Panc1 (cell line): ENCODE measurements around the gene CD14. TPM values are rescaled to one million over a fixed set of nuclear protein-coding genes. Genes with fewer than 3 reads are reported as not detected.

Source experiments
- ATAC-seq: fragments of 200-7000 bp; cut with Tn5 transposase; 2 replicates; pipeline ENCODE4 v1.9.1; 2020; ENCODE audit warnings: mild to moderate bottlenecking, moderate library complexity
- BruUV-seq: library from RNA; stranded (reverse); fragments of 400-500 nt; replicated peaks from 2 replicates; lab custom pipeline; 2021; lab: Mats Ljungman, UMichigan
- CTCF ChIA-PET: fragments of 300-600 bp; sonication (Branson Sonifier 250); formaldehyde crosslinking; loops from one replicate; lab custom pipeline; 2022; ENCODE audit warnings: antibody characterized with exemption; lab: Charles Lee
- POLR2A ChIA-PET: fragments of 300-600 bp; sonication (Branson Sonifier 250); formaldehyde crosslinking; loops from one replicate; lab custom pipeline; 2022; ENCODE audit warnings: antibody characterized with exemption; lab: Charles Lee
- DNase-seq: peaks from one replicate; pipeline ENCODE4 v3.0.0-alpha.2; 2010; ENCODE audit warnings: low read depth, low spot score
- H3K27ac ChIP-seq: 2 replicates; pipeline ENCODE4 v1.5.1; 2011; ENCODE audit warnings: mild to moderate bottlenecking, low read length, inconsistent platforms
- H3K27me3 ChIP-seq: fragments of 200-500 bp; sonication (Bioruptor generic); 2 replicates; pipeline ENCODE4 v1.6.0; 2014; ENCODE audit warnings: low read length, inconsistent platforms; ENCODE audit not compliant: control insufficient read depth, insufficient read depth
- H3K36me3 ChIP-seq: fragments of 200-500 bp; sonication (Bioruptor generic); 2 replicates; pipeline ENCODE4 v1.5.1; 2014; ENCODE audit warnings: inconsistent platforms, mild to moderate bottlenecking, low read length, moderate library complexity; ENCODE audit not compliant: control insufficient read depth, insufficient read depth
- H3K4me1 ChIP-seq: 2 replicates; pipeline ENCODE4 v1.5.1; 2011; ENCODE audit warnings: inconsistent platforms, mild to moderate bottlenecking, low read length, moderate library complexity; ENCODE audit not compliant: control insufficient read depth, insufficient read depth
- H3K4me3 ChIP-seq, 2 experiments: 2 replicates each; pipeline ENCODE4 v1.5.1; 2011 to 2012; ENCODE audit warnings: low read depth in 2 of 2, low read length in 2 of 2, mild to moderate bottlenecking in 2 of 2, inconsistent platforms in 1 of 2, moderate library complexity in 1 of 2
- H3K9me3 ChIP-seq: fragments of 200-500 bp; sonication (Bioruptor generic); 2 replicates; pipeline ENCODE4 v1.5.1; 2014; ENCODE audit warnings: low read depth, mild to moderate bottlenecking, inconsistent platforms, low read length, moderate library complexity; ENCODE audit not compliant: control insufficient read depth, insufficient read depth
- CTCF ChIP-seq: fragments of 450-650 bp; IDR thresholded peaks from 2 replicates; pipeline ENCODE4 v1.5.1; 2017; ENCODE audit warnings: mild to moderate bottlenecking
- POLR2AphosphoS5 ChIP-seq: IDR thresholded peaks from 2 replicates; pipeline ENCODE4 v1.6.1; 2012; ENCODE audit warnings: mild to moderate bottlenecking, low read depth, low read length, moderate library complexity
- REST ChIP-seq, 2 experiments: IDR thresholded peaks; 2 replicates each; pipeline ENCODE4 v1.6.1; 2011 to 2012; ENCODE audit warnings: low read depth in 2 of 2, control low read depth in 1 of 2, low read length in 1 of 2, mild to moderate bottlenecking in 1 of 2, moderate library complexity in 1 of 2; ENCODE audit not compliant: insufficient read depth in 1 of 2
- SIN3A ChIP-seq: IDR thresholded peaks from 2 replicates; pipeline ENCODE4 v1.6.1; 2012; ENCODE audit warnings: low read depth, mild to moderate bottlenecking, low read length, moderate library complexity, borderline replicate concordance; ENCODE audit not compliant: insufficient read depth
- TCF7L2 ChIP-seq: IDR thresholded peaks from 2 replicates; pipeline ENCODE4 v1.6.1; 2011; ENCODE audit warnings: mild to moderate bottlenecking, low read depth, low read length, inconsistent platforms
- in situ Hi-C: cut with HindIII; loops from 2 replicates; pipeline ENCODE4 v1.10.0; 2016; ENCODE audit warnings: low sequenced_read_pairs, low pct_unique_long_range_greater_than_20kb
- intact Hi-C: fragments of 100-400 bp; cut with micrococcal nuclease; formaldehyde crosslinking; loops from one replicate; pipeline ENCODE4 v1.10.0; 2022; ENCODE audit not compliant: unreplicated experiment
- total RNA-seq: library from RNA; stranded (reverse); gene quantifications from one replicate; pipeline ENCODE4 v1.2.1, GENCODE V29; 2021; ENCODE audit not compliant: unreplicated experiment

The CD14 gene
- total RNA-seq, 1 experiment from 2014 or later, result 2.5 TPM

GRCh38 chr5:140622301-140622700, 10.7 kb downstream of the CD14 start:
- Histone ChIP-seq H3K27ac (no peak overlapping the region), H3K27me3 (no peaks in the 10 kb centered on the region), H3K4me3 (no peak overlapping the region), H3K4me1 (no peaks in the 10 kb centered on the region), H3K36me3 (no peaks in the 10 kb centered on the region), H3K9me3 (peaks cover 6% of the 10 kb centered on the region; the same call in 1 of the 2 replicates)
- ChIA-PET POLR2A (no interaction called here), CTCF (no interaction called here)
- DNase-seq (no peak), ATAC-seq (no peak)
- in situ Hi-C loops (no loop called here), intact Hi-C loops (no loop called here)
- no TSS peak for BruUV-seq
- no peak for TF ChIP-seq REST (IDR thresholded peaks at IDR 0.05; ENCODE audit: insufficient read depth in 1 of 2, low read depth in 2 of 2, low read length in 1 of 2)
- TF ChIP-seq POLR2AphosphoS5, result no peak
- TF ChIP-seq CTCF, result no peak
- TF ChIP-seq SIN3A, result no peak
- no peak for TF ChIP-seq TCF7L2

GRCh38 chr5:140611020-140611521, 21.9 kb downstream of the CD14 start:
- no peak for TF ChIP-seq REST (IDR thresholded peaks at IDR 0.05; ENCODE audit: insufficient read depth in 1 of 2, low read depth in 2 of 2, low read length in 1 of 2)
- TF ChIP-seq SIN3A, result no peak
- no peak for TF ChIP-seq POLR2AphosphoS5
- TF ChIP-seq CTCF, result no peak
- TF ChIP-seq TCF7L2, result no peak
- in situ Hi-C loops (no loop called here), intact Hi-C loops (no loop called here)
- Histone ChIP-seq H3K4me1 (no peaks in the 10 kb centered on the region), H3K27ac (no peak overlapping the region), H3K4me3 (no peak overlapping the region), H3K36me3 (no peaks in the 10 kb centered on the region), H3K9me3 (no peaks in the 10 kb centered on the region), H3K27me3 (no peaks in the 10 kb centered on the region)
- no peak for ATAC-seq
- no TSS peak for BruUV-seq
- CTCF ChIA-PET, result no interaction called here
- DNase-seq, result no peak
- POLR2A ChIA-PET, result no interaction called here
